WTC11 (cell line): ENCODE results near the gene AMELY. TPM values are rescaled to one million over a fixed set of nuclear protein-coding genes. Genes with fewer than 3 reads are reported as not detected.
A peak's percentile ranks its signal among the peaks of the same experiment; 100 is the strongest.
"Not testable (repeated sequence)": the region's sequence is repeated elsewhere in the genome, so short reads cannot be mapped to it uniquely, and the experiment has no call there.

ENCODE experiments used
- ATAC-seq: fragments of 200-7000 bp; cut with Tn5 transposase; 2 replicates; pipeline ENCODE4 v1.10.0; 2021; ENCODE audit warnings: mild to moderate bottlenecking, moderate library complexity
- CTCF ChIA-PET: fragments of 300-600 bp; sonication (Branson Sonifier 250); formaldehyde crosslinking; loops from one replicate; lab custom pipeline; 2021; ENCODE audit warnings: antibody characterized with exemption; lab: Charles Lee
- POLR2A ChIA-PET: fragments of 350-600 bp; sonication (Branson Sonifier 250); formaldehyde crosslinking; loops from one replicate; lab custom pipeline; 2021; ENCODE audit warnings: antibody characterized with exemption; lab: Charles Lee
- DNase-seq: peaks from one replicate; pipeline ENCODE4 v3.0.0; 2021; ENCODE audit warnings: low spot score
- H3K27ac Mint-ChIP-seq: 2 replicates; pipeline ENCODE4 v1.8.0; 2021; ENCODE audit warnings: mixed read lengths
- H3K27me3 Mint-ChIP-seq: 2 replicates; pipeline ENCODE4 v1.8.0; 2021; ENCODE audit warnings: low read depth, mild to moderate bottlenecking, moderate library complexity, mixed read lengths
- H3K36me3 Mint-ChIP-seq: 2 replicates; pipeline ENCODE4 v1.8.0; 2021; ENCODE audit warnings: mixed read lengths
- H3K4me1 Mint-ChIP-seq: 2 replicates; pipeline ENCODE4 v1.8.0; 2022; ENCODE audit warnings: mixed read lengths
- H3K4me3 Mint-ChIP-seq: 2 replicates; pipeline ENCODE4 v1.8.0; 2021; ENCODE audit warnings: mild to moderate bottlenecking, moderate library complexity, mixed read lengths
- H3K9me3 Mint-ChIP-seq: 2 replicates; pipeline ENCODE4 v1.8.0; 2021; ENCODE audit warnings: mixed read lengths
- AR ChIP-seq: fragments of 250-450 bp; sonication (Bioruptor Pico); IDR thresholded peaks from 2 replicates; pipeline ENCODE4 v1.9.0; 2021; ENCODE audit warnings: mild to moderate bottlenecking
- CDX4 ChIP-seq: fragments of 250-450 bp; sonication (Bioruptor Pico); IDR thresholded peaks from 2 replicates; pipeline ENCODE4 v1.9.0; 2021; ENCODE audit warnings: moderate library complexity, mild to moderate bottlenecking, inconsistent platforms, borderline replicate concordance
- CREB1 ChIP-seq: sonication (generic); formaldehyde crosslinking; IDR thresholded peaks from 2 replicates; pipeline ENCODE4 v1.8.0; 2023; ENCODE audit warnings: mild to moderate bottlenecking, missing genetic modification reagents
- E2F1 ChIP-seq: sonication (generic); formaldehyde crosslinking; IDR thresholded peaks from 2 replicates; pipeline ENCODE4 v1.8.0; 2022; ENCODE audit warnings: mild to moderate bottlenecking, missing genetic modification reagents
- E2F4 ChIP-seq: sonication (generic); formaldehyde crosslinking; IDR thresholded peaks from 2 replicates; pipeline ENCODE4 v1.8.1; 2022; ENCODE audit warnings: low read depth, mild to moderate bottlenecking, moderate library complexity, missing genetic modification reagents, borderline replicate concordance
- ERG ChIP-seq: fragments of 250-450 bp; sonication (Bioruptor Pico); IDR thresholded peaks from 2 replicates; pipeline ENCODE4 v1.8.0; 2021; ENCODE audit warnings: mild to moderate bottlenecking
- FOXJ3 ChIP-seq: sonication (generic); formaldehyde crosslinking; IDR thresholded peaks from 2 replicates; pipeline ENCODE4 v1.9.0; 2021; ENCODE audit warnings: missing genetic modification reagents, mild to moderate bottlenecking, borderline replicate concordance
- GABPB1 ChIP-seq: sonication (generic); formaldehyde crosslinking; IDR thresholded peaks from 2 replicates; pipeline ENCODE4 v1.8.1; 2023; ENCODE audit warnings: mild to moderate bottlenecking, missing genetic modification reagents
- HMGA2 ChIP-seq: fragments of 250-450 bp; sonication (Bioruptor Pico); IDR thresholded peaks from 2 replicates; pipeline ENCODE4 v1.4.0; 2021; ENCODE audit warnings: mild to moderate bottlenecking, moderate library complexity
- IRF2 ChIP-seq: sonication (generic); formaldehyde crosslinking; IDR thresholded peaks from 2 replicates; pipeline ENCODE4 v1.8.0; 2022; ENCODE audit warnings: low read depth, missing genetic modification reagents, borderline replicate concordance
- MAX ChIP-seq: sonication (generic); formaldehyde crosslinking; IDR thresholded peaks from 2 replicates; pipeline ENCODE4 v1.8.0; 2022; ENCODE audit warnings: mild to moderate bottlenecking, missing genetic modification reagents
- SMAD3 ChIP-seq: sonication (generic); formaldehyde crosslinking; IDR thresholded peaks from 2 replicates; pipeline ENCODE4 v1.8.0; 2022; ENCODE audit warnings: missing genetic modification reagents, mild to moderate bottlenecking, borderline replicate concordance
- SP1 ChIP-seq: sonication (generic); formaldehyde crosslinking; conservative IDR thresholded peaks from 2 replicates; pipeline ENCODE4 v1.8.1; 2022; ENCODE audit warnings: missing genetic modification reagents
- STAT6 ChIP-seq: sonication (generic); formaldehyde crosslinking; conservative IDR thresholded peaks from 2 replicates; pipeline ENCODE4 v1.8.1; 2023; ENCODE audit warnings: mild to moderate bottlenecking, low read depth, missing genetic modification reagents, moderate library complexity
- ZSCAN18 ChIP-seq: fragments of 250-450 bp; sonication (Bioruptor Pico); IDR thresholded peaks from 2 replicates; pipeline ENCODE4 v2.1.2; 2022; ENCODE audit warnings: mild to moderate bottlenecking, moderate library complexity
- total RNA-seq: library from RNA; stranded (reverse); gene quantifications from 3 replicates; pipeline ENCODE4 v1.2.3, GENCODE V29; 2021

AMELY gene
- total RNA-seq, 1 experiment from 2014 or later, result not detected

GRCh38 chrY:6909856-6910255 is 1.7 kb downstream of the AMELY start:
- ChIA-PET CTCF (no interaction called here), POLR2A (no interaction called here)
- Mint-ChIP-seq H3K4me1 (no peaks in the 10 kb centered on the region), H3K27ac (no peak overlapping the region), H3K9me3 (no peaks in the 10 kb centered on the region), H3K27me3 (no peaks in the 10 kb centered on the region), H3K36me3 (no peaks in the 10 kb centered on the region), H3K4me3 (no peak overlapping the region)
- no peak for ATAC-seq
- TF ChIP-seq FOXJ3 (CRISPR knock-in tag) (no peak), IRF2 (CRISPR knock-in tag) (no peak), MAX (CRISPR knock-in tag) (no peak), ERG (CRISPR knock-in tag) (no peak)
- DNase-seq, result no peak

GRCh38 chrY:6909118-6909521 is 2.4 kb downstream of the AMELY start:
- no peaks in the 10 kb centered on the region for H3K9me3 Mint-ChIP-seq
- POLR2A ChIA-PET, result no interaction called here
- ATAC-seq (no peak), DNase-seq (no peak)
- H3K36me3 Mint-ChIP-seq, result no peaks in the 10 kb centered on the region
- H3K27ac Mint-ChIP-seq, result no peak overlapping the region
- CTCF ChIA-PET, result no interaction called here
- no peak overlapping the region for H3K4me3 Mint-ChIP-seq
- no peaks in the 10 kb centered on the region for H3K27me3 Mint-ChIP-seq
- H3K4me1 Mint-ChIP-seq, result no peaks in the 10 kb centered on the region
- TF ChIP-seq AR, result no peak
- no peak for TF ChIP-seq ZSCAN18 (CRISPR knock-in tag)
- no peak for TF ChIP-seq HMGA2 (CRISPR knock-in tag)
- TF ChIP-seq CREB1, result no peak
- TF ChIP-seq E2F1 (CRISPR knock-in tag), result no peak
- TF ChIP-seq IRF2 (CRISPR knock-in tag), result no peak
- TF ChIP-seq GABPB1 (CRISPR knock-in tag), result peak; percentile 93

- H3K9me3 Mint-ChIP-seq, H3K4me1 Mint-ChIP-seq, H3K36me3 Mint-ChIP-seq, POLR2A ChIA-PET, H3K27me3 Mint-ChIP-seq, CTCF ChIA-PET, H3K4me3 Mint-ChIP-seq, DNase-seq, H3K27ac Mint-ChIP-seq, ATAC-seq: not testable (repeated sequence)
Observed at GRCh38 chrY:6908021-6908420, 3.5 kb downstream of the AMELY start.

GRCh38 chrY:6907591-6907990 is 4.0 kb downstream of the AMELY start:
- no peak for ATAC-seq
- Mint-ChIP-seq H3K4me1 (no peaks in the 10 kb centered on the region), H3K27ac (no peak overlapping the region), H3K4me3 (no peak overlapping the region), H3K9me3 (no peaks in the 10 kb centered on the region), H3K27me3 (no peaks in the 10 kb centered on the region), H3K36me3 (no peaks in the 10 kb centered on the region)
- POLR2A ChIA-PET, result no interaction called here
- CTCF ChIA-PET, result no interaction called here
- DNase-seq, result no peak
- TF ChIP-seq SMAD3 (CRISPR knock-in tag) (no peak), E2F4 (CRISPR knock-in tag) (no peak), STAT6 (CRISPR knock-in tag) (no peak), SP1 (no peak), CDX4 (CRISPR knock-in tag) (no peak)
